Sigmoid colon (tissue), 7 donors: ENCODE data around the gene MAMDC2. TPM values are rescaled to one million over a fixed set of nuclear protein-coding genes. Genes with fewer than 3 reads are reported as not detected.

Experiments
- DNase-seq: peaks from one replicate; pipeline ENCODE4 v3.0.0-alpha.2; 2019
- H3K27ac ChIP-seq, 4 donors: fragments of 200-600 bp; sonication (generic); one replicate each; pipeline ENCODE4 v1.5.1; 2016 to 2019; ENCODE audit warnings: mild to moderate bottlenecking in 1 of 4
- H3K27me3 ChIP-seq, 3 donors: fragments of 200-600 bp; sonication (generic); one replicate each; pipeline ENCODE4 v1.5.1; 2019; ENCODE audit warnings: mild to moderate bottlenecking in 1 of 3
- H3K36me3 ChIP-seq, 4 donors: fragments of 200-600 bp; sonication (generic); one replicate each; pipeline ENCODE4 v1.5.1; 2016 to 2019
- H3K4me1 ChIP-seq, 4 donors: fragments of 200-600 bp; sonication (generic); one replicate each; pipeline ENCODE4 v1.5.1; 2017 to 2019
- H3K4me3 ChIP-seq, 4 donors: fragments of 200-600 bp; sonication (generic); one replicate each; pipeline ENCODE4 v1.5.1; 2017 to 2019; ENCODE audit warnings: mild to moderate bottlenecking in 2 of 4, moderate library complexity in 1 of 4
- H3K9me3 ChIP-seq, 4 donors: fragments of 200-600 bp in 3 of 4; sonication (generic) in 3 of 4; one replicate each; pipeline versions ENCODE4 v1.5.1 to v1.6.1; 2013 to 2019
- EP300 ChIP-seq, 4 donors: sonication (generic); formaldehyde crosslinking; IDR thresholded peaks; one replicate each; pipeline ENCODE4 v1.6.1; 2017; ENCODE audit warnings: antibody characterized with exemption in 4 of 4
- POLR2A ChIP-seq, 2 donors: fragments of 450-650 bp; IDR thresholded peaks; one replicate each; pipeline ENCODE4 v1.6.1; 2016; ENCODE audit warnings: antibody characterized with exemption in 2 of 2, mild to moderate bottlenecking in 2 of 2, moderate library complexity in 2 of 2
- POLR2AphosphoS5 ChIP-seq, 4 donors: sonication (generic); formaldehyde crosslinking; IDR thresholded peaks; one replicate each; pipeline ENCODE4 v1.6.1; 2017; ENCODE audit warnings: antibody characterized with exemption in 4 of 4
- WGBS, 2 donors: extraction: QIAGEN DNeasy Blood & Tissue Kit; methylation state at CpG; one replicate each; pipeline ENCODE4 v1.1.7; 2013; 5-methylcytosine and 5-hydroxymethylcytosine counted together
- intact Hi-C: fragments of 100-400 bp; cut with DNase I; formaldehyde crosslinking; loops from one replicate; pipeline ENCODE4 v1.15.1; 2023
- polyA plus RNA-seq, 3 donors: library from polyadenylated mRNA; stranded (reverse); fragments of 200-250 nt; gene quantifications; one replicate each; pipeline ENCODE4 v1.2.3, GENCODE V29; 2013
- total RNA-seq, 4 donors: library from RNA; depleted of rRNA; stranded (reverse); fragments of >200 nt; gene quantifications; one replicate each; pipeline ENCODE4 v1.1.0, GENCODE V29; 2016
- TF ChIP-seq, protein P1 (sequence below), 4 experiments: fragments of 450-650 bp in 3 of 4; fragments of 200-600 bp in 1 of 4; IDR thresholded peaks; one replicate each; pipeline ENCODE4 v1.5.1; 2016 to 2019; ENCODE audit warnings: antibody characterized with exemption in 4 of 4, mild to moderate bottlenecking in 3 of 4, moderate library complexity in 2 of 4
- donor health status: healthy with polysubstance abuse.
- donor health status: Bipolar disorder and iron deficiency.
- donor health status: healthy.

MAMDC2 gene
- total and polyA plus RNA-seq, 7 donors = 2.5 to 167 (median 89.9) TPM

- Histone ChIP-seq H3K4me3 (no peak overlapping the region), H3K27ac (peak overlapping the region; percentile 85 to 98 (median 89)), H3K9me3 (no peaks in the 10 kb centered on the region), H3K4me1 (peaks cover 0 to 100% (median 92%) of the 10 kb centered on the region in 4 donors), H3K27me3 (no peaks in the 10 kb centered on the region), H3K36me3 (no peaks in the 10 kb centered on the region)
- 68 to 81% methylated on average over 3 of the region's 3 CpGs for WGBS, 2 donors
- no peak for DNase-seq
- intact Hi-C loops = loop anchor here (10.0 kb wide), 1 partner anchor 415 kb away; no protein-coding TSS in a partner anchor
- TF ChIP-seq, protein P1, sequence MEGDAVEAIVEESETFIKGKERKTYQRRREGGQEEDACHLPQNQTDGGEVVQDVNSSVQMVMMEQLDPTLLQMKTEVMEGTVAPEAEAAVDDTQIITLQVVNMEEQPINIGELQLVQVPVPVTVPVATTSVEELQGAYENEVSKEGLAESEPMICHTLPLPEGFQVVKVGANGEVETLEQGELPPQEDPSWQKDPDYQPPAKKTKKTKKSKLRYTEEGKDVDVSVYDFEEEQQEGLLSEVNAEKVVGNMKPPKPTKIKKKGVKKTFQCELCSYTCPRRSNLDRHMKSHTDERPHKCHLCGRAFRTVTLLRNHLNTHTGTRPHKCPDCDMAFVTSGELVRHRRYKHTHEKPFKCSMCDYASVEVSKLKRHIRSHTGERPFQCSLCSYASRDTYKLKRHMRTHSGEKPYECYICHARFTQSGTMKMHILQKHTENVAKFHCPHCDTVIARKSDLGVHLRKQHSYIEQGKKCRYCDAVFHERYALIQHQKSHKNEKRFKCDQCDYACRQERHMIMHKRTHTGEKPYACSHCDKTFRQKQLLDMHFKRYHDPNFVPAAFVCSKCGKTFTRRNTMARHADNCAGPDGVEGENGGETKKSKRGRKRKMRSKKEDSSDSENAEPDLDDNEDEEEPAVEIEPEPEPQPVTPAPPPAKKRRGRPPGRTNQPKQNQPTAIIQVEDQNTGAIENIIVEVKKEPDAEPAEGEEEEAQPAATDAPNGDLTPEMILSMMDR (IDR thresholded peaks at IDR 0.05) = no peak
- no peak for TF ChIP-seq POLR2A (IDR thresholded peaks at IDR 0.05)
- TF ChIP-seq EP300 (IDR thresholded peaks at IDR 0.05) = peak in 2 of 4 donors; percentile 28 to 62
- peak; percentile 37 to 67 (median 59) for TF ChIP-seq POLR2AphosphoS5 (IDR thresholded peaks at IDR 0.05)
These were observed 26.1 kb downstream of the MAMDC2 start for GRCh38 chr9:70069704-70070103.

DNA sequence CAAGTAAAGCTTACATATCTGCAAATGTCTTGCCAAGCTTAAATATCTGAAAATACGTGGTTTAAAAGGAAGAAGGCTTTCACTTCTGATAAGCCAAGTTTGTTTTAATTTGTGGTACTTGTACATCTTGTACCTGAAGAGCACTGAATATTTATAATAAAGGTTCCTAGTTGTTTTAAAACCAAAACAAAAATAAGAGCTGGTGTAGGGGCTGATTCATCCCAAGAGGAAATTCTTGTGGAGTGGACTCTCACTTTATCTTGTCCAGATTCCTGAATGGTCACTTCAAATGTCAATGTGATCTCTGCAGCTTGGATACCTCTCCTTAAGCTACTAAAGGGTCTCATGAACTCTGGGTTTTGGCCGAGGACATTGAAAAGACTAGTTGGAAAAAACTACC, 29.5 kb downstream of the MAMDC2 start:
- peak overlapping the region; percentile 85 to 98 (median 89) for H3K27ac ChIP-seq
- 51 to 60% methylated on average over 2 of the region's 2 CpGs for WGBS, 2 donors
- H3K9me3 ChIP-seq = no peaks in the 10 kb centered on the region
- H3K4me1 ChIP-seq = peaks cover 0 to 100% (median 91%) of the 10 kb centered on the region in 4 donors
- no peak overlapping the region for H3K4me3 ChIP-seq
- intact Hi-C loops = loop anchor here (10.0 kb wide), 1 partner anchor 412 kb away; no protein-coding TSS in a partner anchor
- no peaks in the 10 kb centered on the region for H3K27me3 ChIP-seq
- TF ChIP-seq POLR2A (IDR thresholded peaks at IDR 0.05) (no peak), POLR2AphosphoS5 (IDR thresholded peaks at IDR 0.05) (peak in 3 of 4 donors; percentile 31 to 47 (median 35)), EP300 (IDR thresholded peaks at IDR 0.05) (peak in 1 of 4 donors; percentile 71)
- no peaks in the 10 kb centered on the region for H3K36me3 ChIP-seq
- no peak for DNase-seq

GRCh38 chr9:70073756-70074155, 30.1 kb downstream of the MAMDC2 start:
- peaks cover 0 to 100% (median 91%) of the 10 kb centered on the region in 4 donors for H3K4me1 ChIP-seq
- no peaks in the 10 kb centered on the region for H3K9me3 ChIP-seq
- TF ChIP-seq POLR2A (IDR thresholded peaks at IDR 0.05) = no peak
- peak in 1 of 4 donors; percentile 13 for TF ChIP-seq POLR2AphosphoS5 (IDR thresholded peaks at IDR 0.05)
- intact Hi-C loops = loop anchor here (10.0 kb wide), 1 partner anchor 411 kb away; no protein-coding TSS in a partner anchor
- no peaks in the 10 kb centered on the region for H3K36me3 ChIP-seq
- no peak for DNase-seq
- no peaks in the 10 kb centered on the region for H3K27me3 ChIP-seq
- peak overlapping the region; percentile 85 to 98 (median 89) for H3K27ac ChIP-seq
- no peak overlapping the region for H3K4me3 ChIP-seq

DNA sequence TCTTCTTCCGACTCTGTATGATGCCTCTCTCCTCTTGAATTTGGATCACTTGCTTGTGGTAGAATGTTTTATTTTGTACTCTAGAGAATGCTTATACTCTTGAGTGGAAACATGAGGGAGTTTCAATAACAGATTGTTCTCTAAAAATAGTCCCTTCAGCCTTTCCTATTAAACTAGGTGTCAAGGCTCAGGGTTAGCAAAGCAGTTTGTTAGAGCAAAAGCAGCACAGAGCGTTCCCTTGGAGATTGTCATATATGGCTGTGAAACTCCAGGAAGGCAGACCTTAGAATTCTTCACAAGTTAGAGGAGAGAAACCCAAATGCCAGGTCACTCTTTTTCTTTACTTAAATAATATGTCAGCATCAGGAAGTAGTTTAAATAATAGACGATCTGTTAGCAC, 33.0 kb downstream of the MAMDC2 start:
- H3K27me3 ChIP-seq = no peaks in the 10 kb centered on the region
- no peaks in the 10 kb centered on the region for H3K36me3 ChIP-seq
- no peak overlapping the region for H3K4me3 ChIP-seq
- peak overlapping the region; percentile 85 to 98 (median 89) for H3K27ac ChIP-seq
- intact Hi-C loops = loop anchor here (10.0 kb wide), 1 partner anchor 408 kb away; no protein-coding TSS in a partner anchor
- H3K9me3 ChIP-seq = no peaks in the 10 kb centered on the region
- H3K4me1 ChIP-seq = peaks cover 0 to 100% (median 91%) of the 10 kb centered on the region in 4 donors
- peak; percentile 80 for DNase-seq
- WGBS, 2 donors = 67 to 73% methylated on average over 3 of the region's 3 CpGs
- TF ChIP-seq POLR2A (IDR thresholded peaks at IDR 0.05) (no peak), POLR2AphosphoS5 (IDR thresholded peaks at IDR 0.05) (peak; percentile 84 to 93 (median 92)), EP300 (IDR thresholded peaks at IDR 0.05) (peak; percentile 90 to 99 (median 98))

DNA sequence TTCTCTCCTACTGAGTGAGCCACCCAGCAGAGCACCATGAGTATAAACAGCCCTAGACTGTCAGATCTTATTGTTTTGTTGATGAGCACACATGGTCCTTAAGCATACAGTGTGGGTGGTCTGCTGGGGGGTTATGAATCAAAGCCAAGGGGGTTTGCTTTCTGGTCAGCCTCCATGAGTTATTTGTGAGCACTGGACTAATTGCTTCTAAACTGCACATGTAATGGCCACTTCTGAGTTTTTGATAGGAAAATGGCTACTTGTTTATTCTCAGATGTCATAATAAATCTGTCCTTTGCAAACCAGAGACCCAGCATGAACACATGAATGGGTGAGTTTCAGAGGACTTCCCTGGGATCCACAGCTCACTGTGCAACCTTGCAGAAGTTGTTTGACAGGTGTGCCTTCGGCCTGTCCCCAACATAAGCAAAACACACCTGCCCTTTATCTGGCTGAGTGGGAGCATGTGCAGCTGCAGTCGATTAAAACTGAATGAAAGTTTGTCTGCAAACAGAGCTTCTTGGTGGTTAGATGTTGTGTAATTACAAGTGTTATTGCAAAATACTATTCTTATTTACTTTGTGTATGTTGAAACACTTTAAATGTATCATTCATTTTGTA, 35.9 kb downstream of the MAMDC2 start:
- DNase-seq = no peak
- H3K9me3 ChIP-seq = no peaks in the 10 kb centered on the region
- no peaks in the 10 kb centered on the region for H3K27me3 ChIP-seq
- 10 to 32% methylated on average over 2 of the region's 2 CpGs for WGBS, 2 donors
- no peaks in the 10 kb centered on the region for H3K36me3 ChIP-seq
- intact Hi-C loops = loop anchor here (5.0 to 10.0 kb wide), 2 partner anchors 32 to 405 kb away; no protein-coding TSS in a partner anchor
- peaks cover 0 to 100% (median 93%) of the 10 kb centered on the region in 4 donors for H3K4me1 ChIP-seq
- peak overlapping the region; percentile 85 to 98 (median 89) for H3K27ac ChIP-seq
- TF ChIP-seq POLR2A (IDR thresholded peaks at IDR 0.05) (no peak), POLR2AphosphoS5 (IDR thresholded peaks at IDR 0.05) (peak in 3 of 4 donors; percentile 15 to 57 (median 45))
- TF ChIP-seq, protein P1 (IDR thresholded peaks at IDR 0.05) = no peak
- H3K4me3 ChIP-seq = no peak overlapping the region

DNA sequence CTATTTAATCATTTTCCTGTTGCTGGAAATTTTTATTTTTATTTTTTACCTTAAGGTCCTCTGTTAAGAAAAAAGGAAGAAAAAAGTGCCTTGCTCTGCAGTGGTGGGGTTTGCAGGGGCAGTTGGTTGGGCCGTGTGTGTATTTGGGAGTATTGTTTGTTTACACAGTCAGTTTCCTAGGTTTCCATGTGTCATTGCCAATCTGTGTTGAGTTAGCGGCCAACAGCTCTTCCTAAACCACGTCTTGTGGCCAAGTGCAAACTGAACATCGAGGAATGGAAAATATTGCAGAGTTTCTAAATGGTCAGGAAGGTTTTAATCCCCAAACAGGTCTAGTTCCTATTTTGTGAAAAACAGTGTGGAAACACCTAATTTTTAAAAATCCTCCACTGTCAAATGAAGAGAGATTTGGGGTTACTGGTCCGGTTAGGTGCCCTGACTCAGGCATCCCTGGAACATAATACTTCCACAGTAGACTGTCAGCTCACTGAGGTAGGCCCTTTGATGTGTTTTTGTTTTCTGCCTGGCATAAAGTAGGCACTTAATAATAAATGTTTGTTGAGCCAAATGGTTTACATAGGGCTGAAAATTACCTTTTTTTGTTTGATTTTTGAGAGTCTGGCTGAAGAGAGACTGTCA, 37.0 kb downstream of the MAMDC2 start:
- TF ChIP-seq POLR2AphosphoS5 (IDR thresholded peaks at IDR 0.05) = peak in 1 of 4 donors; percentile 65
- peak in 1 of 4 donors; percentile 17 for TF ChIP-seq EP300 (IDR thresholded peaks at IDR 0.05)
- TF ChIP-seq POLR2A (IDR thresholded peaks at IDR 0.05) = no peak
- peaks cover 0 to 100% (median 91%) of the 10 kb centered on the region in 4 donors for H3K4me1 ChIP-seq
- no peaks in the 10 kb centered on the region for H3K9me3 ChIP-seq
- peak overlapping the region; percentile 85 to 98 (median 89) for H3K27ac ChIP-seq
- intact Hi-C loops = loop anchor here (5.0 kb wide), 1 partner anchor 33 kb away; no protein-coding TSS in a partner anchor
- no peaks in the 10 kb centered on the region for H3K27me3 ChIP-seq
- WGBS, 2 donors = 18 to 27% methylated on average over 5 of the region's 5 CpGs
- H3K4me3 ChIP-seq = no peak overlapping the region
- H3K36me3 ChIP-seq = no peaks in the 10 kb centered on the region
- peak; percentile 78 for DNase-seq
